Neural cell (in vitro differentiated cells): ENCODE measurements around the gene RERE. TPM values are rescaled to one million over a fixed set of nuclear protein-coding genes. Genes with fewer than 3 reads are reported as not detected.

ENCODE experiments used
- H2AFZ ChIP-seq: fragments of 200-600, 300-800 bp; sonication (generic), shearing (Covaris generic); 2 replicates; pipeline ENCODE4 v1.6.0; 2014; ENCODE audit warnings: low read depth, mild to moderate bottlenecking, antibody characterized with exemption, low read length, moderate library complexity
- H3F3A ChIP-seq: fragments of 200-600 bp; shearing (Covaris generic); 2 replicates; pipeline ENCODE4 v1.6.1; 2016; ENCODE audit warnings: mild to moderate bottlenecking, moderate library complexity, mixed read lengths, antibody characterized with exemption, low read length; ENCODE audit not compliant: insufficient read depth, poor library complexity, severe bottlenecking
- H3K27ac ChIP-seq: fragments of 200-600, 300-800 bp; sonication (generic), shearing (Covaris generic); 2 replicates; pipeline ENCODE4 v1.5.1; 2014; ENCODE audit warnings: mild to moderate bottlenecking, low read length, moderate library complexity
- H3K27me3 ChIP-seq: fragments of 300-800, 200-600 bp; sonication (generic), shearing (Covaris generic); 2 replicates; pipeline ENCODE4 v1.6.0; 2014; ENCODE audit warnings: mild to moderate bottlenecking, low read depth, low read length, moderate library complexity; ENCODE audit not compliant: insufficient read depth
- H3K36me3 ChIP-seq: fragments of 300-800, 200-600 bp; sonication (generic), shearing (Covaris generic); 2 replicates; pipeline ENCODE4 v1.5.1; 2014; ENCODE audit warnings: mild to moderate bottlenecking, antibody characterized with exemption, low read length, moderate library complexity; ENCODE audit not compliant: insufficient read depth
- H3K4me2 ChIP-seq: fragments of 300-800, 200-600 bp; sonication (generic), shearing (Covaris generic); 2 replicates; pipeline ENCODE4 v1.6.0; 2014; ENCODE audit warnings: mild to moderate bottlenecking, low read length
- H3K4me3 ChIP-seq: fragments of 300-800, 200-600 bp; sonication (generic), shearing (Covaris generic); 2 replicates; pipeline ENCODE4 v1.5.1; 2014; ENCODE audit warnings: mild to moderate bottlenecking, low read length, moderate library complexity
- H3K79me2 ChIP-seq: fragments of 200-600 bp; shearing (Covaris generic); replicated peaks from 2 replicates; pipeline ENCODE4 v1.6.0; 2014; ENCODE audit warnings: mild to moderate bottlenecking, low read length, moderate library complexity; ENCODE audit not compliant: insufficient read depth
- H3K9ac ChIP-seq: fragments of 300-800, 200-600 bp; sonication (generic), shearing (Covaris generic); 2 replicates; pipeline ENCODE4 v1.6.1; 2016; ENCODE audit warnings: mild to moderate bottlenecking, low read length, mixed read lengths
- H3K9me2 ChIP-seq: fragments of 200-600 bp; shearing (Covaris generic); 2 replicates; pipeline ENCODE4 v1.6.1; 2016; ENCODE audit warnings: mild to moderate bottlenecking, low read length, mixed read lengths; ENCODE audit not compliant: insufficient read depth
- H3K9me3 ChIP-seq: fragments of 200-600, 300-800 bp; sonication (generic), shearing (Covaris generic); 2 replicates; pipeline ENCODE4 v1.6.1; 2016; ENCODE audit warnings: mild to moderate bottlenecking, mixed run types, low read length, moderate library complexity, mixed read lengths
- H4K20me1 ChIP-seq: fragments of 200-600 bp; shearing (Covaris generic); 2 replicates; pipeline ENCODE4 v1.6.1; 2016; ENCODE audit warnings: mild to moderate bottlenecking, mixed run types; ENCODE audit not compliant: insufficient read depth
- EP300 ChIP-seq: fragments of 450-650 bp; conservative IDR thresholded peaks from 2 replicates; pipeline ENCODE4 v1.6.1; 2014; ENCODE audit warnings: antibody characterized with exemption, mild to moderate bottlenecking, moderate library complexity; ENCODE audit not compliant: poor library complexity, severe bottlenecking
- EZH2 ChIP-seq: fragments of 200-600, 300-800 bp; shearing (Covaris generic), sonication (generic); IDR thresholded peaks from 2 replicates; pipeline ENCODE4 v1.6.1; 2014; ENCODE audit warnings: antibody characterized with exemption, low read length, borderline replicate concordance, mild to moderate bottlenecking; ENCODE audit not compliant: insufficient read depth, poor library complexity, severe bottlenecking
- MXI1 ChIP-seq: fragments of 450-650 bp; conservative IDR thresholded peaks from 2 replicates; pipeline ENCODE4 v1.6.1; 2014; ENCODE audit warnings: antibody characterized with exemption, mild to moderate bottlenecking; ENCODE audit not compliant: poor library complexity, severe bottlenecking
- POLR2AphosphoS5 ChIP-seq: IDR thresholded peaks from 2 replicates; pipeline ENCODE4 v1.6.1; 2012
- RAD21 ChIP-seq: fragments of 450-650 bp; conservative IDR thresholded peaks from 2 replicates; pipeline ENCODE4 v1.6.1; 2014; ENCODE audit warnings: antibody characterized with exemption, mild to moderate bottlenecking, moderate library complexity
- SMC3 ChIP-seq: fragments of 450-650 bp; conservative IDR thresholded peaks from 2 replicates; pipeline ENCODE4 v1.6.1; 2014; ENCODE audit warnings: antibody characterized with exemption, mild to moderate bottlenecking, moderate library complexity; ENCODE audit not compliant: poor library complexity
- TAF1 ChIP-seq: IDR thresholded peaks from 2 replicates; pipeline ENCODE4 v1.6.1; 2012; ENCODE audit warnings: low read depth
- polyA plus RNA-seq: library from polyadenylated mRNA; depleted of rRNA; stranded (reverse); fragments of >200 nt; gene quantifications from 2 replicates; pipeline ENCODE4 v1.2.3, GENCODE V29; 2014
- TF ChIP-seq, protein P1 (sequence below): IDR thresholded peaks from 2 replicates; pipeline ENCODE4 v1.6.1; 2012; ENCODE audit warnings: borderline replicate concordance
- TF ChIP-seq, protein P2 (sequence below): fragments of 450-650 bp; IDR thresholded peaks from 2 replicates; pipeline ENCODE4 v1.5.1; 2014; ENCODE audit warnings: antibody characterized with exemption, mild to moderate bottlenecking, moderate library complexity; ENCODE audit not compliant: poor library complexity, severe bottlenecking

Gene RERE
- polyA plus RNA-seq, 1 donor from 2014 or later, result 21.0 TPM

DNA sequence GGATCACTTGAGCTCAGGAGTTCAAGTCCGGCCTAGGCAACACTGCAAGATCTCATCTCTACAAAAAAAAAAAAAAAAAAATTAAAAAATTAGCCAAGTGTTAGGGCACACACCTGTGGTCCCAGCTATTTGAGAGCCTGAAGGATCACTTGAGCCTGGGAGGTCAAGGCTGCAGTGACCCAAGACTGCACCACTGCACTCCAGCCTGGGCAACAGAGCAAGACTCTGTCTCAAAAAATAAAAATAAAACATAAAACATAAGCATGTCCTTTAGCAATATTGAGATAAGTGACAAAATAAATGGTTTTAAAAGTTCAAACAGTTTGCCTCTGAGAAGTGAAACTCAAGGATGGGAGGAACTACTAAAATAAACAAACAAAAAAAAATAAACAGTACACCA, 101.2 kb downstream of the RERE start:
- H3K9me2 ChIP-seq, result no peaks in the 10 kb centered on the region
- H3K27ac ChIP-seq, result no peak overlapping the region
- H3K4me2 ChIP-seq, result no peak overlapping the region
- H2AFZ ChIP-seq, result no peak overlapping the region
- TF ChIP-seq, protein P1, sequence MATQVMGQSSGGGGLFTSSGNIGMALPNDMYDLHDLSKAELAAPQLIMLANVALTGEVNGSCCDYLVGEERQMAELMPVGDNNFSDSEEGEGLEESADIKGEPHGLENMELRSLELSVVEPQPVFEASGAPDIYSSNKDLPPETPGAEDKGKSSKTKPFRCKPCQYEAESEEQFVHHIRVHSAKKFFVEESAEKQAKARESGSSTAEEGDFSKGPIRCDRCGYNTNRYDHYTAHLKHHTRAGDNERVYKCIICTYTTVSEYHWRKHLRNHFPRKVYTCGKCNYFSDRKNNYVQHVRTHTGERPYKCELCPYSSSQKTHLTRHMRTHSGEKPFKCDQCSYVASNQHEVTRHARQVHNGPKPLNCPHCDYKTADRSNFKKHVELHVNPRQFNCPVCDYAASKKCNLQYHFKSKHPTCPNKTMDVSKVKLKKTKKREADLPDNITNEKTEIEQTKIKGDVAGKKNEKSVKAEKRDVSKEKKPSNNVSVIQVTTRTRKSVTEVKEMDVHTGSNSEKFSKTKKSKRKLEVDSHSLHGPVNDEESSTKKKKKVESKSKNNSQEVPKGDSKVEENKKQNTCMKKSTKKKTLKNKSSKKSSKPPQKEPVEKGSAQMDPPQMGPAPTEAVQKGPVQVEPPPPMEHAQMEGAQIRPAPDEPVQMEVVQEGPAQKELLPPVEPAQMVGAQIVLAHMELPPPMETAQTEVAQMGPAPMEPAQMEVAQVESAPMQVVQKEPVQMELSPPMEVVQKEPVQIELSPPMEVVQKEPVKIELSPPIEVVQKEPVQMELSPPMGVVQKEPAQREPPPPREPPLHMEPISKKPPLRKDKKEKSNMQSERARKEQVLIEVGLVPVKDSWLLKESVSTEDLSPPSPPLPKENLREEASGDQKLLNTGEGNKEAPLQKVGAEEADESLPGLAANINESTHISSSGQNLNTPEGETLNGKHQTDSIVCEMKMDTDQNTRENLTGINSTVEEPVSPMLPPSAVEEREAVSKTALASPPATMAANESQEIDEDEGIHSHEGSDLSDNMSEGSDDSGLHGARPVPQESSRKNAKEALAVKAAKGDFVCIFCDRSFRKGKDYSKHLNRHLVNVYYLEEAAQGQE, result no peak
- TF ChIP-seq MXI1 (no peak), EP300 (no peak), EZH2 (no peak), RAD21 (no peak), TAF1 (no peak), POLR2AphosphoS5 (no peak), SMC3 (no peak)
- TF ChIP-seq, protein P2, sequence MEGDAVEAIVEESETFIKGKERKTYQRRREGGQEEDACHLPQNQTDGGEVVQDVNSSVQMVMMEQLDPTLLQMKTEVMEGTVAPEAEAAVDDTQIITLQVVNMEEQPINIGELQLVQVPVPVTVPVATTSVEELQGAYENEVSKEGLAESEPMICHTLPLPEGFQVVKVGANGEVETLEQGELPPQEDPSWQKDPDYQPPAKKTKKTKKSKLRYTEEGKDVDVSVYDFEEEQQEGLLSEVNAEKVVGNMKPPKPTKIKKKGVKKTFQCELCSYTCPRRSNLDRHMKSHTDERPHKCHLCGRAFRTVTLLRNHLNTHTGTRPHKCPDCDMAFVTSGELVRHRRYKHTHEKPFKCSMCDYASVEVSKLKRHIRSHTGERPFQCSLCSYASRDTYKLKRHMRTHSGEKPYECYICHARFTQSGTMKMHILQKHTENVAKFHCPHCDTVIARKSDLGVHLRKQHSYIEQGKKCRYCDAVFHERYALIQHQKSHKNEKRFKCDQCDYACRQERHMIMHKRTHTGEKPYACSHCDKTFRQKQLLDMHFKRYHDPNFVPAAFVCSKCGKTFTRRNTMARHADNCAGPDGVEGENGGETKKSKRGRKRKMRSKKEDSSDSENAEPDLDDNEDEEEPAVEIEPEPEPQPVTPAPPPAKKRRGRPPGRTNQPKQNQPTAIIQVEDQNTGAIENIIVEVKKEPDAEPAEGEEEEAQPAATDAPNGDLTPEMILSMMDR, result no peak
- H3K9me3 ChIP-seq, result no peaks in the 10 kb centered on the region
- H3K9ac ChIP-seq, result no peak overlapping the region
- H3K79me2 ChIP-seq, result peaks cover 76% of the 10 kb centered on the region
- no peaks in the 10 kb centered on the region for H3K27me3 ChIP-seq
- peaks cover 11% of the 10 kb centered on the region for H3F3A ChIP-seq
- no peaks in the 10 kb centered on the region for H3K36me3 ChIP-seq
- H3K4me3 ChIP-seq, result no peak overlapping the region
- no peaks in the 10 kb centered on the region for H4K20me1 ChIP-seq

DNA sequence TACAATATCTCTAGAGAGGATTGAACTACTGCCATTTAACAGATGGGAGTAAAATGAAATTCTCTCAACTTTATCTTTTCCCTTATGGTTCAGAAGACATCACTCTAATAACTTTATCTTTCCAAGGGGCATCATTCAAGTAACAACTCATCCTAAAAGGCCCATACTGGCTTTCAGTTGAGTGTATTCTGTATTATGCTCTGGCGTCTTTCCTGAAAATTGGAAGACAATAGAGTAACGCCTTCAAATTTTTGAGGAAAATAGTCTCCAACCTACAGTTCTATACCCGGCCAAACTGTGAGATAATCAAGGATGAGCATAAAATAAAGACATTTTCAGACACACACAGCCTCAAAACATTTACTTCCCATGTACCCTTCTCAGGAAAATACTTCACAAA, 103.3 kb downstream of the RERE start:
- H3K9me3 ChIP-seq, result no peaks in the 10 kb centered on the region
- H3K9ac ChIP-seq, result no peak overlapping the region
- H3K4me3 ChIP-seq, result no peak overlapping the region
- no peaks in the 10 kb centered on the region for H3K36me3 ChIP-seq
- no peaks in the 10 kb centered on the region for H3K9me2 ChIP-seq
- no peaks in the 10 kb centered on the region for H3K27me3 ChIP-seq
- H3F3A ChIP-seq, result peaks cover 11% of the 10 kb centered on the region
- no peak overlapping the region for H3K4me2 ChIP-seq
- no peak overlapping the region for H2AFZ ChIP-seq
- H3K27ac ChIP-seq, result no peak overlapping the region
- H4K20me1 ChIP-seq, result no peaks in the 10 kb centered on the region
- TF ChIP-seq, protein P1, result no peak
- TF ChIP-seq RAD21 (no peak), MXI1 (no peak), SMC3 (no peak), POLR2AphosphoS5 (no peak), EZH2 (no peak), EP300 (no peak), TAF1 (no peak)
- TF ChIP-seq, protein P2, result no peak
- H3K79me2 ChIP-seq, result peaks cover 75% of the 10 kb centered on the region
